ENCODE measurements around the gene KMT5C.

KMT5C gene

DNA sequence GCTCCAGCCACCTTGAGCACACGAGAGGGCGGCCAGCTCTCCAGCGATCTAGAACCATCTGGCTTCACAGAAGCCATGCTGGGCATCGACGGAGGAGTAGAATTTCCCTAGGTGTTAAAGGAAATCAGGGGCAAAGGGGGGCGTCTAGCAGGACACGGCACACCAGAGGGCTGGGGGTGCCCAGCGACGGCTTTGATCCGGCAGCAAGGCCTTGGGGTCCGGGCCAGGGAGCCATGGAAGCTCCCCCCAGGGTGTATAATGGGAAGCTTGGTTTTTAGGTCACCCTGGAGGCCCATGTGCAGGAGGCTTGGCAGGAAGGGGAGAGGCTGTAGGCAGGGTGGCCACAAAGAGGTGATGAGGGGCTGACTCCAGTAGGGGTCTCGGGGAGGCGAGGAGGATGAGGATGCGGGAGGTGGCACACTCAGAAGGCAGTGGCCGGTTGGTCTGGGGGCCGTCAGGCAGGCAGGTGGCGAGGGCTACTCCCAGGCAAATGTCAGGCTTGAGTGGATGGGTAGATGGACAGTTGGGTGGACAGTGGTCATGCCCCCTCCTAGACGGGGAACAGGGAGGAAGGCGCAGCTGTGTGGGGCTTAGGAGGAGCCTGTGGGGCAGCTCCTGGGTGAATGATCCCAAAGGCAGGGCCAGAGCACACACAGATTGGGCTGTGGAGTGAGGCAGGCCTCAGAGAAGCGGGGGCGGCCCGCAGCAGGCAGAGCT is 5.6 kb downstream of the KMT5C start:
- no peak overlapping the region for H3K27ac ChIP-seq
- TF ChIP-seq, protein P1, sequence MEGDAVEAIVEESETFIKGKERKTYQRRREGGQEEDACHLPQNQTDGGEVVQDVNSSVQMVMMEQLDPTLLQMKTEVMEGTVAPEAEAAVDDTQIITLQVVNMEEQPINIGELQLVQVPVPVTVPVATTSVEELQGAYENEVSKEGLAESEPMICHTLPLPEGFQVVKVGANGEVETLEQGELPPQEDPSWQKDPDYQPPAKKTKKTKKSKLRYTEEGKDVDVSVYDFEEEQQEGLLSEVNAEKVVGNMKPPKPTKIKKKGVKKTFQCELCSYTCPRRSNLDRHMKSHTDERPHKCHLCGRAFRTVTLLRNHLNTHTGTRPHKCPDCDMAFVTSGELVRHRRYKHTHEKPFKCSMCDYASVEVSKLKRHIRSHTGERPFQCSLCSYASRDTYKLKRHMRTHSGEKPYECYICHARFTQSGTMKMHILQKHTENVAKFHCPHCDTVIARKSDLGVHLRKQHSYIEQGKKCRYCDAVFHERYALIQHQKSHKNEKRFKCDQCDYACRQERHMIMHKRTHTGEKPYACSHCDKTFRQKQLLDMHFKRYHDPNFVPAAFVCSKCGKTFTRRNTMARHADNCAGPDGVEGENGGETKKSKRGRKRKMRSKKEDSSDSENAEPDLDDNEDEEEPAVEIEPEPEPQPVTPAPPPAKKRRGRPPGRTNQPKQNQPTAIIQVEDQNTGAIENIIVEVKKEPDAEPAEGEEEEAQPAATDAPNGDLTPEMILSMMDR (conservative IDR thresholded peaks at IDR 0.05), result no peak

DNA sequence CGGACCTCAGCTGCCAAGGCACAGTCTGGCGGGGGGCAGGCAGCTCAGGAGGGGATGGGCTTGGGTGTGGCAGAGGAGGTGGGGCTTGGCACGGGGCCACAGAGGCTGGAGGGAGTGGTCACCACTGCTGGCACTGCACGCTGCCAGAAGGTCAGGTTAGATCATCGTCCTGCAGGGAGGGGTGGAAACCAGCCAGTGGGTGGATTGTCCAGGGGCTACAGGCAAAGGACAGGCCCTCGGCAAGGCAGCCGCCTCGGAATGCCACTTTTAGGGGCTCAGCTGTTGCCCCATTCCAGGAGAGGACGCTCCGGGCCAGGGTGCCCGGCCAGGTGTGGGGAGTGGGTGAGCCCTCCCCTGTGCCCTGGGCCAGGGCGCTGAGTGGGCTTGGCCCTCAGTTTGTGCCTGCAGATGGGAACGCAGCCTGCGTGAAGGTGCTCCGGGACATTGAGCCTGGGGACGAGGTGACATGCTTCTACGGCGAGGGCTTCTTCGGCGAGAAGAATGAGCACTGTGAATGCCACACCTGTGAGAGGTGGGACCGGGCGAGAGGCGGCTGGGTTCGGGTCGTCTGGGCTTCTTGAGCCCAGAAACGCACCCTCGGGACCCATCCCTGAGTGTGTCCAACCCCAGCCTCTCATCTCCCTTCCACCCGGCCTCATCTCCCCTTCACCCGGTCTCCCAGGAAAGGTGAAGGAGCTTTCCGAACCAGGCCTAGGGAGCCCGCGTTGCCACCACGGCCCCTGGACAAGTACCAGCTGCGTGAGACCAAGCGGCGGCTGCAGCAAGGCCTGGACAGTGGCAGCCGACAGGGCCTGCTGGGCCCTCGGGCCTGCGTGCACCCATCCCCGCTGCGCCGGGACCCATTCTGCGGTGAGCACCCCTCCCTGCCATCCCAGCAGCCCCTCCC is 6.4 kb downstream of the KMT5C start:
- no peak overlapping the region for H3K27ac ChIP-seq
- TF ChIP-seq, protein P1 (conservative IDR thresholded peaks at IDR 0.05), result no peak

DNA sequence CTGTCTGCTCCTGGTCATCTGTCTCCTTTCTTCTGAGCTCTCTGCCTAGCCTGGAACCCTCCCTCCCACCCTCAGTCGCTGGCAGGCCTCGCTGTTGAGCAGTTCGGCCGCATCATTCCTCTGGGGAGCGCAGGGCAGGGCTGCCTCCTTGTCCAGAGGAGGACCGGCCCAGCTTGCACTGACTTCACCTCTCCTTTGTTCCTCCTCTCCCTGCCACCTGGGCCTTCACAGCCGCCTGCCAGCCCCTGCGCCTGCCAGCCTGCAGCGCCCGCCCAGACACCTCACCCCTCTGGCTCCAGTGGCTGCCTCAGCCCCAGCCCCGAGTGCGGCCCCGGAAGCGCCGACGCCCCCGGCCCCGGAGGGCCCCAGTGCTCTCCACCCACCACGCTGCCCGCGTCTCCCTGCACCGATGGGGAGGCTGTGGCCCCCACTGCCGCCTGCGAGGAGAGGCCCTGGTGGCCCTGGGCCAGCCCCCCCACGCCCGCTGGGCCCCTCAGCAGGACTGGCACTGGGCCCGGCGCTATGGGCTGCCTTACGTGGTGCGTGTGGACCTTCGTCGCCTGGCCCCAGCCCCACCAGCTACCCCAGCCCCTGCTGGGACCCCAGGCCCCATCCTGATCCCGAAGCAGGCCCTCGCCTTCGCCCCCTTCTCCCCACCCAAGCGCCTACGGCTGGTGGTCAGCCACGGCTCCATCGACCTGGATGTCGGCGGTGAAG is 7.2 kb downstream of the KMT5C start:
- H3K27ac ChIP-seq, result no peak overlapping the region
- TF ChIP-seq, protein P1 (conservative IDR thresholded peaks at IDR 0.05), result no peak

DNA sequence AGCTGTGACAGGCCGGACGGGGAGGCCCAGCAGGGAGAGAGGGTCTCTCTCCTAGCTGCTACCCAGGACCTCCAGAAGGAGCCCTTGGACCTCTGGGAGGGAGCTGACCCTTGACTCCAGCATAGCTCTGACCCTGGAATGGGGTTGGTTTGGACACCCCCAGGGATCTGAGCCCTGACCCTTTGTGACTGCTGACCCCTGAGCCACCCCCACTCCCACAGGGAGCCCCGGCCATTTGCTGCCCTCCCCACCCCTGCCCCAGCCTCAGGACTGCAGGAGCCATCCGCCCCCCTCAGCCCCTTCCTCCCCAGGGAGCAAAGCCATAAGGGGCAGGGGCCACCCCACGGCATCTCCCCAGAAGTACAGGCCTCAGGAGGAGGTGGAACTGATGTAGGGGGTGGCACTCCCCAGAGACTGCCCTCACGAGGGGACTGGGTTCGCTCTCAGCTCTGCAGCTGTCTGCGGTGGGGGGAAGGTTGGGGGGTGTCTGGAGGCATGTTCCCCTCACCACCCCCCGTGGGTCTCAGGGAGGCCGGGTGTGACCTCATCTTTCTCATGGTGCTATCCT is 7.8 kb downstream of the KMT5C start:
- H3K27ac ChIP-seq, result no peak overlapping the region
- TF ChIP-seq, protein P1 (conservative IDR thresholded peaks at IDR 0.05), result no peak

DNA sequence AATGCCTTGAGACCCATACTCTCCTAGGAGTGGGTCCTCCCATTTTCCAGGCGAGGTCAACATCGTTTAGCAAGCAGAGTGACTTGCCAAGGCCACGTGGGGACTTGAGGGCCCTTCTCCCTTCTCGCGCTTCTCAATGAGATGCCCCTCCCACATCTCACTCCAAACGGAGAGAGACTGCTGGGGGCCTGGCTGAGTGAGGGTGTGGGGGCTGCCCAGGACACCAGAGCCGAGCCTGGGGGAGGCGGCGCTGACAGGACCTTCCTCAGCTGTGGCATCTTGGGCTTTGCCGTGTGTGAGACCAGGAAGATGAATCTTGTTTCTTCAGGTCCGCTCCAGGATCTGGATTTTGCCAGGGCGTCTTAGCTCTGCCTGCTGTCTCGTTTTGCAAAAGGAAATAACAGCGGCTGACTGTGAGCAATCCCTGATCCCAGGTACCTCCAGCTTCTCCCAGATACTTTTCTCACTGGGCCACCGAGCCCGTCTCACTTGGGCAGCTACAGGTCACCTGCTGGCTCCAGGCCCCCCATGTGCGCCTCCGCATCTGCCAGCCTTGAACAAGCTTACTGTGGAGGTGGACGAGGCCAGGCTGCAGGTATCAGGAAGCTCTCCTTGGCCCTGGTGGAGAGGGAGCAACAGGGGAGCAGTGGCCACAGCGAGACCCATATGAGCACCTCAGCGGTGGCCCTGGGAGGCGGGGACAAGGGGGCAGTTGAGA is 8.8 kb downstream of the KMT5C start:
- H3K27ac ChIP-seq, result no peak overlapping the region

DNA sequence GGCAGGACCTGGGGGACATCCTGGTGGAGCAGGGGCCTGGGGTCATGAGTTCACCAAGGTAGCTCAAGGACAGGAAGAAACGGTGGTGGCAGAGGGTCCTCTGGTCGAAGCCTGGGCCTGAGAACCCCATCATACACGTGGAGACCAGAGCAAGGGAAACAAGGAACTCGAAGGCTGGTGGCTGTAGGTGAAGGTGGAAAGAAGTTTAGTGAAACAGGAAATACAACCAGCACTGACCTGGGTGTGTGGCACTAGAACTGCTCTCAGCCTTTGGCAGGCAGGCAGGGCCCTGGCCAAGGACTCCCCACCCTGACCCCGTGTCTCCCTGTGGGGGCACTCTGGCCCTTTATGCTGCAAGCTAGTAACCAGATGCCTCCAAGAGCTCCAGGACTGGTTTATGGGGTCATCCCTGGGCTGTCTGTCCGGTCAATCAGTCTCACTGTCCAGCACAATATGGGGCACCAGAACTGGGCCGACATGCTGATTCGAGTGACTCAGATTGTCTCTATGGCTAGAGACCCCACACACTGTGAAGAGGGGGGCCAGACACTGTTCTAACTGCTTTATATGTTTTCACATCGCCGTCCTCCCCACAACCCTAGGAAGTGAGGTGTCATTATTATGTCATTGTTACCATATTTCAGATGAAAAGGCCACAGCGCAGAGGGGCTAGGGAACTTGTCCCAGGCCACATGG is 11.1 kb downstream of the KMT5C start:
- no peak overlapping the region for H3K27ac ChIP-seq
- TF ChIP-seq, protein P1 (conservative IDR thresholded peaks at IDR 0.05), result no peak

More for the DNA sequence above, 8.8 kb downstream of the KMT5C start:
- TF ChIP-seq, protein P1 (conservative IDR thresholded peaks at IDR 0.05), result no peak

Data from VCaP (cell line).